Smooth muscle cell (in vitro differentiated cells): ENCODE results near the gene POLD2. TPM values are rescaled to one million over a fixed set of nuclear protein-coding genes. Genes with fewer than 3 reads are reported as not detected.

Source experiments
- DNase-seq: peaks from one replicate; lab custom pipeline; 2025; ENCODE audit not compliant: unreplicated experiment; lab: John Stamatoyannopoulos, UW
- H2AFZ ChIP-seq: fragments of 200-600 bp; sonication (generic); 2 replicates; pipeline ENCODE4 v1.6.0; 2016; ENCODE audit warnings: antibody characterized with exemption, low read depth, mild to moderate bottlenecking
- H3F3A ChIP-seq: fragments of 200-600 bp; sonication (generic); 2 replicates; pipeline ENCODE4 v1.6.0; 2017; ENCODE audit warnings: antibody characterized with exemption, low read depth
- H3K27ac ChIP-seq: fragments of 200-600 bp; sonication (generic); 2 replicates; pipeline ENCODE4 v1.5.1; 2016; ENCODE audit warnings: low read depth, mild to moderate bottlenecking
- H3K27me3 ChIP-seq: fragments of 200-600 bp; sonication (generic); 2 replicates; pipeline ENCODE4 v1.6.1; 2016; ENCODE audit warnings: low read depth, mild to moderate bottlenecking
- H3K36me3 ChIP-seq: fragments of 200-600 bp; sonication (generic); 2 replicates; pipeline ENCODE4 v1.5.1; 2016; ENCODE audit warnings: low read depth
- H3K4me1 ChIP-seq: fragments of 200-600 bp; sonication (generic); 2 replicates; pipeline ENCODE4 v1.5.1; 2016; ENCODE audit warnings: low read depth
- H3K4me2 ChIP-seq: fragments of 200-600 bp; sonication (generic); 2 replicates; pipeline ENCODE4 v1.6.0; 2016; ENCODE audit warnings: mild to moderate bottlenecking
- H3K4me3 ChIP-seq: fragments of 200-600 bp; sonication (generic); 2 replicates; pipeline ENCODE4 v1.5.1; 2016; ENCODE audit warnings: mild to moderate bottlenecking
- H3K79me2 ChIP-seq: fragments of 200-600 bp; sonication (generic); 2 replicates; pipeline ENCODE4 v1.6.0; 2016; ENCODE audit warnings: low read depth, mild to moderate bottlenecking
- H3K9ac ChIP-seq: fragments of 200-600 bp; sonication (generic); 2 replicates; pipeline ENCODE4 v1.6.0; 2016; ENCODE audit warnings: low read depth
- H3K9me3 ChIP-seq: fragments of 200-600 bp; sonication (generic); replicated peaks from 2 replicates; pipeline ENCODE4 v1.5.1; 2016; ENCODE audit warnings: low read depth
- H4K20me1 ChIP-seq: fragments of 200-600 bp; sonication (generic); 2 replicates; pipeline ENCODE4 v1.6.0; 2016; ENCODE audit warnings: low read depth
- CTCF ChIP-seq: fragments of 200-600 bp; sonication (generic); IDR thresholded peaks from 2 replicates; pipeline ENCODE4 v1.5.1; 2017; ENCODE audit warnings: borderline replicate concordance, mild to moderate bottlenecking, antibody characterized with exemption; ENCODE audit not compliant: insufficient read depth, poor library complexity, severe bottlenecking
- WGBS: methylation state at CpG from one replicate; pipeline ENCODE4 v1.1.7; 2016; ENCODE audit warnings: low lambda C conversion rate; 5-methylcytosine and 5-hydroxymethylcytosine counted together
- polyA plus RNA-seq: library from polyadenylated mRNA; unstranded; fragments of >200 nt; fragmentation: Nextera tagmentation; extraction: Ambion mirVana; gene quantifications from 2 replicates; pipeline ENCODE4 v1.2.1, GENCODE V29; 2016
- total RNA-seq: library from RNA; depleted of rRNA; stranded (reverse); fragments of >200 nt; gene quantifications from 2 replicates; pipeline ENCODE4 v1.2.3, GENCODE V29; 2014

The POLD2 gene
- total and polyA plus RNA-seq, 2 experiments from 2014 or later = 45.5 to 151 TPM

GRCh38 chr7:44094365-44094764 lies 29.0 kb downstream of the POLD2 start:
- Histone ChIP-seq H3K27ac (peak overlapping the region; percentile 47), H3K9ac (no peak overlapping the region), H2AFZ (peak overlapping the region; percentile 84), H4K20me1 (no peaks in the 10 kb centered on the region), H3K27me3 (no peaks in the 10 kb centered on the region), H3K36me3 (no peaks in the 10 kb centered on the region), H3K9me3 (no peaks in the 10 kb centered on the region), H3K79me2 (no peaks in the 10 kb centered on the region), H3K4me2 (no peak overlapping the region), H3K4me1 (no peaks in the 10 kb centered on the region), H3F3A (no peaks in the 10 kb centered on the region), H3K4me3 (no peak overlapping the region)
- no peak for TF ChIP-seq CTCF
- no peak for DNase-seq
- WGBS = 92% methylated on average over 2 of the region's 2 CpGs

- Histone ChIP-seq H3K27ac (no peak overlapping the region), H2AFZ (no peak overlapping the region), H3K36me3 (no peaks in the 10 kb centered on the region), H3K4me1 (no peaks in the 10 kb centered on the region), H4K20me1 (no peaks in the 10 kb centered on the region), H3K4me2 (no peak overlapping the region), H3K4me3 (no peak overlapping the region), H3F3A (no peaks in the 10 kb centered on the region), H3K9ac (no peak overlapping the region), H3K27me3 (no peaks in the 10 kb centered on the region), H3K79me2 (no peaks in the 10 kb centered on the region), H3K9me3 (no peaks in the 10 kb centered on the region)
- WGBS = 84% methylated on average over 6 of the region's 6 CpGs
- DNase-seq = no peak
- TF ChIP-seq CTCF = no peak
These were observed 30.2 kb downstream of the POLD2 start for GRCh38 chr7:44093102-44093641.

GRCh38 chr7:44087911-44088838 lies 35.2 kb downstream of the POLD2 start:
- Histone ChIP-seq H2AFZ (peak overlapping the region; percentile 75), H3K27ac (peak overlapping the region; percentile 82), H3K27me3 (no peaks in the 10 kb centered on the region), H3F3A (no peaks in the 10 kb centered on the region), H3K9ac (peak overlapping the region; percentile 57), H3K4me2 (no peak overlapping the region), H3K4me1 (peaks cover under 1% of the 10 kb centered on the region), H3K36me3 (no peaks in the 10 kb centered on the region), H3K4me3 (no peak overlapping the region), H3K9me3 (no peaks in the 10 kb centered on the region), H4K20me1 (no peaks in the 10 kb centered on the region), H3K79me2 (no peaks in the 10 kb centered on the region)
- 62% methylated on average over 20 of the region's 20 CpGs for WGBS
- no peak for DNase-seq
- no peak for TF ChIP-seq CTCF

- Histone ChIP-seq H3K27ac (no peak overlapping the region), H3K79me2 (no peaks in the 10 kb centered on the region), H3F3A (no peaks in the 10 kb centered on the region), H3K4me3 (no peak overlapping the region), H3K9ac (no peak overlapping the region), H3K9me3 (no peaks in the 10 kb centered on the region), H2AFZ (no peak overlapping the region), H3K4me2 (no peak overlapping the region), H3K4me1 (peaks cover 3% of the 10 kb centered on the region), H3K36me3 (no peaks in the 10 kb centered on the region), H4K20me1 (no peaks in the 10 kb centered on the region), H3K27me3 (no peaks in the 10 kb centered on the region)
- TF ChIP-seq CTCF = no peak
- DNase-seq = no peak
- 92% methylated on average over 3 of the region's 3 CpGs for WGBS
These were observed 36.7 kb downstream of the POLD2 start for GRCh38 chr7:44086627-44087026.
